Measurements from ENCODE around the gene FAM168A.

FAM168A gene

DNA sequence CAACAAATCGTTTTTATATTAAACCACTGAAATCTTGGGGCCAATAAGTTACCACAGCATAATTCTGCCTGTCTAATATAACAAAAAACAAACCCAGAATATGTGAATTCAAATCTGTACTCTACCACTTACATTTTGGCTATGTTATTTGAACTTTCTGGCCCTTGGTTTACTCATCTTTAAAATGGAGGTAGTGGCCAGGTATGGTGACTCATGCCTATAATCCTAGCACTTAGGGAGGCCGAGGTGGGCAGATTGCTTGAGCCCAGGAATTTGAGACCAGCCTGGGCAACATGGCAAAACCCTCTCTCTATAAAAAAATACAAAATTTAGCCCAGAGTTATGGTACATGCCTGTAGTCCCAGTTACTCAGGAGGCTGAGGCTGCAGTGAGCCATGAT, 84.2 kb downstream of the FAM168A start:
- ChIA-PET CTCF (interaction anchor here (1.3 kb wide), 1 partner anchor 24 kb away, joined by 3 read pairs; no protein-coding TSS in a partner anchor), POLR2A (no interaction called here)
- DNase-seq (ENCODE audit: extremely low spot score): no peak

DNA sequence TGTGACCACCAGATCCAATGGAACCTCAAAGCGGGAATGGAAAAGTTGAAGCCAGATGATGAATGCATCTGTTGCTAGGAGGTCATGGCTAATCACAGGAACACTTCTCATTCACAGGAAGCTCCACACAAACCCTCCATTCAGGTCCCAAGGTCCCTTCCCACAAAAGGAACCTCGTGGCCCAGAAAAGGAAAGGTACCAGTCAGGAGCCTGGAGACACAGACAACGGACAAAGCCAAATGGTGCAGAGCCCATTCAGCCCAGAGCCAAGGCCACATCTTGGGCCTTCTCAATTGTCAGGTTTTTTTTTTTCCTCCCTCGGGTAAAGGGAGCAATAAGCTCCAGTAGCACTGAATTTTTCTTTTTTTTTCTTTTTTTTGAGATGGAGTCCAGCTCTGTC, 87.0 kb downstream of the FAM168A start:
- DNase-seq (ENCODE audit: extremely low spot score): no peak
- ChIA-PET POLR2A (interaction anchor here (0.5 kb wide), 1 partner anchor 23 kb away, joined by 3 read pairs; no protein-coding TSS in a partner anchor), CTCF (interaction anchor here (1.3 to 2.4 kb wide), 5 partner anchors 8 to 47 kb away, joined by 3 to 10 read pairs (median 5); no protein-coding TSS in a partner anchor)
- TF ChIP-seq, protein P1, sequence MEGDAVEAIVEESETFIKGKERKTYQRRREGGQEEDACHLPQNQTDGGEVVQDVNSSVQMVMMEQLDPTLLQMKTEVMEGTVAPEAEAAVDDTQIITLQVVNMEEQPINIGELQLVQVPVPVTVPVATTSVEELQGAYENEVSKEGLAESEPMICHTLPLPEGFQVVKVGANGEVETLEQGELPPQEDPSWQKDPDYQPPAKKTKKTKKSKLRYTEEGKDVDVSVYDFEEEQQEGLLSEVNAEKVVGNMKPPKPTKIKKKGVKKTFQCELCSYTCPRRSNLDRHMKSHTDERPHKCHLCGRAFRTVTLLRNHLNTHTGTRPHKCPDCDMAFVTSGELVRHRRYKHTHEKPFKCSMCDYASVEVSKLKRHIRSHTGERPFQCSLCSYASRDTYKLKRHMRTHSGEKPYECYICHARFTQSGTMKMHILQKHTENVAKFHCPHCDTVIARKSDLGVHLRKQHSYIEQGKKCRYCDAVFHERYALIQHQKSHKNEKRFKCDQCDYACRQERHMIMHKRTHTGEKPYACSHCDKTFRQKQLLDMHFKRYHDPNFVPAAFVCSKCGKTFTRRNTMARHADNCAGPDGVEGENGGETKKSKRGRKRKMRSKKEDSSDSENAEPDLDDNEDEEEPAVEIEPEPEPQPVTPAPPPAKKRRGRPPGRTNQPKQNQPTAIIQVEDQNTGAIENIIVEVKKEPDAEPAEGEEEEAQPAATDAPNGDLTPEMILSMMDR (IDR thresholded peaks at IDR 0.05; ENCODE audit: control extremely low read depth, extremely low read depth, low read depth, missing control alignments): no peak

More for the DNA sequence above, 84.2 kb downstream of the FAM168A start:
- TF ChIP-seq, protein P1 (IDR thresholded peaks at IDR 0.05; ENCODE audit: control extremely low read depth, extremely low read depth, low read depth, missing control alignments): no peak

DNA sequence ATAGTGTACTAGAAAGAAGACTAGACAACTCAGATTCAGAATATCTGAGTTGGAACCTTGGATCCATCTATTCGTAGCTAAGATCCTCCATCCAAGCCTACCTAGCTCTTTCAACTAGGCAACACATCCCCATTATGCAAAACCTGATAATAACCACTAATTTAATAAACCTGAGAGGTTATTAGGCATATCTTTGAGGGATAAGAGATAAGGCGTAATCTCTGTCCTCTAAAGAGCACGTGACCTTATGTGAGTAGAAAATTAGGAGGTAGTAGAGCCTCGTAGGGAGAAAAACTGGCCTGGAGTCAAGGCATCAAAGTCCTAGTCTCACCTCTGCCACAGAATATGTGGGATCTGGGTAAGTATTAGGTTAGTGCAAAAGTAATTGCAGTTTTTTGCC, 87.8 kb downstream of the FAM168A start:
- ChIA-PET POLR2A (no interaction called here), CTCF (interaction anchor here (1.0 to 2.4 kb wide), 5 partner anchors 11 to 47 kb away, joined by 3 to 10 read pairs (median 5); no protein-coding TSS in a partner anchor)
- no peak for DNase-seq (ENCODE audit: extremely low spot score)
- TF ChIP-seq, protein P1 (IDR thresholded peaks at IDR 0.05; ENCODE audit: control extremely low read depth, extremely low read depth, low read depth, missing control alignments): no peak

DNA sequence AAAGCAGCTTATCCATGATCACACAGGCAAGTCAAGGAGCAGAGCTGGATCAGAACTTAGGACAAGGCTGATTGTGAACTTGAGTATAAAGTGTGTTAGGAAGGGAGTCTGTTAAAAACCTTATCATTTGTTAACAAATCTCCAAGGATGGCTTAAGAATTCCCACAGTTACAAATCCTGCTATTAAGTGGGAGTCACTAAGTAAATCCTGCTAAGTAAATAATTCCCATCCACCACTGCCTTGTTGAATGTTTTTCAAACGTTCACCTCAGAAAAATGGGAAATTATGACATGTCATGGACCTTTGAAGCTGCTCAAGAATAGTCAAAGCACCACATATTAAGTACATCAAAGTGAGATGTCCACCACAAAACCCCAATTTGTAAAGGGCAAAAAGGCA, 88.7 kb downstream of the FAM168A start:
- POLR2A ChIA-PET: no interaction called here

DNA sequence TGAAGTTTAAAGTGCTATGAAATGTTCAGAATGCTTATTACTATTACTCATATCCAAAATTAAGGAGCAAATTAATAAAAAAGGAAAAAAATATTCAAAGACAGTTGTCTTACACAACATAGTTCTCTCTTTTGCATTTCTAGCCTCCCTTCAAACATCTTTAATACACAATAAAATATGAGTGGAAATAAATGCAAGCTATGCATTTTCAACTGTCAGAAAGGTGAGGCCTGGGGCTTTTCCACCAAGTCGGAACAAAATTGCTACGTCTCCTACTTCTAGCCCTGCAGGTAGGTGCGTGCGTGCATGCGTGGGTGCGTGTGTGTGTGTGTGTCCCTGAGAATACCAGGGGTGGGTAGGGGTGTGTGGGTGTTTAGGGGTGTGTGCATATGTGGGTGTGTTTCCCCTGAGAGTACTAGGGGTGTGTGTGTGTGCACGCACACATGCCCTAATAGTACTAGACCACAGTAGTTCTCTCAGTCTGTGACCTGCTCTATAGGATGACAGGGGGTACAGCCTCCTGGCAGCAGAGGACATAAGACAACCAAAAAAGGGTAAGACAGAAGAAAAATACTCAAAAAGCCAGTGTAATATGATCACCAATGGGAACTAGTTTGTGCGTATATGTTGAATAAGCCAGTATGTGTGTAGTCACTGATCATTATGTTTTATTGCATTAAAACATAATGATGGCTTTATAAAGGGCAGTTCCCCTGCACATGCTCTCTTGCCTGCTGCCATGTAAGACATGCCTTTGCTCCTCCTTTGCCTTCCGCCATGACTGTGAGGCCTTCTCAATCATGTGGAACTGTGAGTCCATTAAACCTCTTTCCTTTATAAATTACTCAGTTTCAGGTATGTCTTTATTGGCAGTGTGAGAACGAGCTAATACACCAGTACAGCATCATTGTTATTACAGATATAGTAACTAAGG, 89.4 kb downstream of the FAM168A start:
- TF ChIP-seq, protein P1 (IDR thresholded peaks at IDR 0.05; ENCODE audit: control extremely low read depth, extremely low read depth, low read depth, missing control alignments): no peak
- CTCF ChIA-PET: interaction anchor here (1.0 to 1.1 kb wide), 2 partner anchors 21 to 28 kb away, joined by 3 to 4 read pairs; no protein-coding TSS in a partner anchor

More for the DNA sequence above, 88.7 kb downstream of the FAM168A start:
- TF ChIP-seq, protein P1 (IDR thresholded peaks at IDR 0.05; ENCODE audit: control extremely low read depth, extremely low read depth, low read depth, missing control alignments): no peak
- DNase-seq (ENCODE audit: extremely low spot score): no peak
- CTCF ChIA-PET: interaction anchor here (1.0 to 1.1 kb wide), 2 partner anchors 20 to 28 kb away, joined by 3 to 4 read pairs; no protein-coding TSS in a partner anchor

DNA sequence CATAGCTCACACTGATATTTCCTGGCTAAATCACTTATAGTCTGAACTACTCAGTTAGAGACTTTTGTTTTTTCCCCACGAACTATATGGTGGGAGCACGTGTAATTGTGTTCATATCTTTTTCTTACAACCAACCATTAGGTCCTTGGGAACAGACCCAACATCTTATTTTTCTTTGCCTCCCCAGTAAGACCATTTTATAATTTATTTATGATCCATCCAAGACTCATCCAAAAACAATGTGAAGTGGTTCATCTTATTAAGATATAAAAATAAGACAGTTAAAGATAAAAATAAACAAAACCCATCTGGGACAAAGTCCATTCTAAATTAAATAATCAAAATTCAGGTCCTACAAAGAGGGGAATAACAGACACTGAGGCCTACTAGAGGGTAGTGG, 90.8 kb downstream of the FAM168A start:
- TF ChIP-seq, protein P1 (IDR thresholded peaks at IDR 0.05; ENCODE audit: control extremely low read depth, extremely low read depth, low read depth, missing control alignments): no peak
- POLR2A ChIA-PET: no interaction called here
- no peak for DNase-seq (ENCODE audit: extremely low spot score)
- CTCF ChIA-PET: no interaction called here

More for the DNA sequence above, 89.4 kb downstream of the FAM168A start:
- DNase-seq (ENCODE audit: extremely low spot score): no peak
- POLR2A ChIA-PET: no interaction called here

Data from GM10248 (cell line).